HepG2 (cell line): ENCODE measurements around the gene SRSF3. TPM values are rescaled to one million over a fixed set of nuclear protein-coding genes. Genes with fewer than 3 reads are reported as not detected.
A peak's percentile ranks its signal among the peaks of the same experiment; 100 is the strongest.

Source experiments
- AGO2 ChIP-seq: fragments of 200-400 bp; formaldehyde crosslinking; optimal IDR thresholded peaks from 2 replicates; pipeline ENCODE3; 2017; ENCODE audit warnings: mild to moderate bottlenecking, low read depth, low read length, moderate library complexity
- ATM ChIP-seq: fragments of 450-650 bp; IDR thresholded peaks from 2 replicates; pipeline ENCODE4 v1.7.1; 2017; ENCODE audit warnings: mild to moderate bottlenecking, borderline replicate concordance
- DBP ChIP-seq: sonication (generic); formaldehyde crosslinking; IDR thresholded peaks from 2 replicates; pipeline ENCODE4 v1.4.0; 2020; ENCODE audit warnings: missing genetic modification reagents; ENCODE audit errors: not compliant biosample characterization
- FIP1L1 ChIP-seq: fragments of 200-400 bp; formaldehyde crosslinking; IDR thresholded peaks from 2 replicates; pipeline ENCODE4 v1.6.1; 2018; ENCODE audit warnings: low read depth, mild to moderate bottlenecking, low read length, moderate library complexity, borderline replicate concordance; ENCODE audit not compliant: insufficient read depth
- FOXM1 ChIP-seq: sonication (generic); formaldehyde crosslinking; IDR thresholded peaks from 2 replicates; pipeline ENCODE4 v1.5.0; 2020; ENCODE audit warnings: missing genetic modification reagents
- HES4 ChIP-seq: sonication (generic); formaldehyde crosslinking; IDR thresholded peaks from 2 replicates; pipeline ENCODE4 v1.9.0; 2021; ENCODE audit warnings: mild to moderate bottlenecking, missing genetic modification reagents, borderline replicate concordance
- NFRKB ChIP-seq: fragments of 450-650 bp; IDR thresholded peaks from 2 replicates; pipeline ENCODE4 v1.6.1; 2017
- RBAK ChIP-seq: sonication (generic); formaldehyde crosslinking; IDR thresholded peaks from 2 replicates; pipeline ENCODE4 v1.5.1; 2020; ENCODE audit warnings: mild to moderate bottlenecking, missing genetic modification reagents
- REST ChIP-seq, 2 experiments: IDR thresholded peaks; 2 replicates each; pipeline ENCODE4 v1.6.1; 2011 to 2012; ENCODE audit warnings: low read length in 2 of 2, borderline replicate concordance in 1 of 2, low read depth in 1 of 2, mild to moderate bottlenecking in 1 of 2, moderate library complexity in 1 of 2
- RFXAP ChIP-seq: sonication (generic); formaldehyde crosslinking; IDR thresholded peaks from 2 replicates; pipeline ENCODE4 v1.4.0; 2020; ENCODE audit warnings: missing genetic modification reagents, borderline replicate concordance
- SNAI1 ChIP-seq: sonication (generic); formaldehyde crosslinking; IDR thresholded peaks from 2 replicates; pipeline ENCODE4 v1.5.0; 2020; ENCODE audit warnings: mild to moderate bottlenecking, missing genetic modification reagents, borderline replicate concordance
- ZBTB39 ChIP-seq: sonication (generic); formaldehyde crosslinking; IDR thresholded peaks from 2 replicates; pipeline ENCODE4 v1.5.0; 2020; ENCODE audit warnings: missing genetic modification reagents
- ZBTB7B ChIP-seq: sonication (generic); formaldehyde crosslinking; IDR thresholded peaks from 2 replicates; pipeline ENCODE4 v1.4.0; 2020; ENCODE audit warnings: missing genetic modification reagents
- ZNF180 ChIP-seq: sonication (generic); formaldehyde crosslinking; IDR thresholded peaks from 2 replicates; pipeline ENCODE4 v1.4.0; 2020; ENCODE audit warnings: low read depth, missing genetic modification reagents, borderline replicate concordance
- ZNF350 ChIP-seq: sonication (generic); formaldehyde crosslinking; IDR thresholded peaks from 2 replicates; pipeline ENCODE4 v1.4.0; 2020; ENCODE audit warnings: mild to moderate bottlenecking, low read depth, missing genetic modification reagents, borderline replicate concordance
- ZNF383 ChIP-seq: sonication (generic); formaldehyde crosslinking; IDR thresholded peaks from 2 replicates; pipeline ENCODE4 v1.4.0; 2020; ENCODE audit warnings: missing genetic modification reagents, mild to moderate bottlenecking, borderline replicate concordance
- ZNF430 ChIP-seq: sonication (generic); formaldehyde crosslinking; IDR thresholded peaks from 2 replicates; pipeline ENCODE4 v1.9.0; 2021; ENCODE audit warnings: mild to moderate bottlenecking, missing genetic modification reagents
- ZNF460 ChIP-seq: sonication (generic); formaldehyde crosslinking; IDR thresholded peaks from 2 replicates; pipeline ENCODE4 v1.5.1; 2020; ENCODE audit warnings: missing genetic modification reagents, mild to moderate bottlenecking, borderline replicate concordance
- ZNF580 ChIP-seq: IDR thresholded peaks from 2 replicates; pipeline ENCODE4 v1.6.1; 2016; ENCODE audit warnings: low read depth, borderline replicate concordance
- ZNF691 ChIP-seq: sonication (generic); formaldehyde crosslinking; IDR thresholded peaks from 2 replicates; pipeline ENCODE4 v1.4.0; 2020; ENCODE audit warnings: missing genetic modification reagents, low read depth, mild to moderate bottlenecking, borderline replicate concordance
- ZNF709 ChIP-seq: sonication (generic); formaldehyde crosslinking; IDR thresholded peaks from 2 replicates; pipeline ENCODE4 v1.5.0; 2020; ENCODE audit warnings: mild to moderate bottlenecking, missing genetic modification reagents
- ZNF749 ChIP-seq: sonication (generic); formaldehyde crosslinking; IDR thresholded peaks from 2 replicates; pipeline ENCODE4 v1.8.0; 2022; ENCODE audit warnings: mild to moderate bottlenecking, missing genetic modification reagents, moderate library complexity, borderline replicate concordance
- ZSCAN9 ChIP-seq: IDR thresholded peaks from 2 replicates; pipeline ENCODE4 v1.6.1; 2016; ENCODE audit warnings: borderline replicate concordance
- polyA plus RNA-seq, 8 experiments: library from polyadenylated mRNA; depleted of rRNA in 3 of 8; stranded (reverse) in 7 of 8; unstranded in 1 of 8; fragments of >200 nt; fragmentation: Illumina TruSeq in 4 of 8; extraction: Trizol in 4 of 8; gene quantifications; 2 replicates each; pipeline versions ENCODE4 v1.2.1 to v1.2.3, GENCODE V29; 2011 to 2016; ENCODE audit warnings: low read depth in 4 of 8, missing spikeins in 1 of 8, mixed read lengths in 1 of 8; ENCODE audit not compliant: insufficient read depth in 1 of 8
- total RNA-seq, 5 experiments: library from RNA; depleted of rRNA; stranded (reverse); fragments of >200 nt; fragmentation: Illumina TruSeq; extraction: Trizol; gene quantifications; 2 replicates each; pipeline ENCODE4 v1.2.3, GENCODE V29; 2016; ENCODE audit warnings: low read depth in 1 of 5

SRSF3 gene
- total and polyA plus RNA-seq, 2 of the 13 experiments (the other 11 are each of a cell fraction or from before 2014, with no cell fraction given): 206 to 684 TPM

- TF ChIP-seq ZNF180 (CRISPR knock-in tag): 0 out of 2 replicates have a peak, but pooled peaks have one; percentile 67
- TF ChIP-seq FIP1L1: no peak
- no peak for TF ChIP-seq REST (IDR thresholded peaks at IDR 0.05; ENCODE audit: borderline replicate concordance in 1 of 2, low read depth in 1 of 2, low read length in 2 of 2)
- TF ChIP-seq RBAK (CRISPR knock-in tag): no peak
- no peak for TF ChIP-seq RFXAP (CRISPR knock-in tag)
- no peak for TF ChIP-seq SNAI1 (CRISPR knock-in tag)
- no peak for TF ChIP-seq HES4 (CRISPR knock-in tag)
- TF ChIP-seq ZBTB7B (CRISPR knock-in tag): no peak
- TF ChIP-seq ZNF580 (CRISPR knock-in tag): no peak
- no peak for TF ChIP-seq ZNF709 (CRISPR knock-in tag)
- 0 out of 2 replicates have a peak, but pooled peaks have one; percentile 6 for TF ChIP-seq ZNF460 (CRISPR knock-in tag)
- no peak for TF ChIP-seq ZSCAN9 (CRISPR knock-in tag)
- TF ChIP-seq ZBTB39: no peak; the same call in 1 of the 2 replicates
- TF ChIP-seq AGO2: no peak
- no peak for TF ChIP-seq ZNF350 (CRISPR knock-in tag)
- no peak for TF ChIP-seq NFRKB
- no peak for TF ChIP-seq ZNF383 (CRISPR knock-in tag)
- no peak for TF ChIP-seq ZNF749 (CRISPR knock-in tag)
- no peak for TF ChIP-seq ATM
- no peak for TF ChIP-seq ZNF691
- no peak for TF ChIP-seq FOXM1 (CRISPR knock-in tag)
- 0 out of 2 replicates have a peak, but pooled peaks have one; percentile 48 for TF ChIP-seq ZNF430 (CRISPR knock-in tag)
- no peak for TF ChIP-seq DBP (CRISPR knock-in tag)
These were observed 563 bp upstream of the SRSF3 start (continued) for GRCh38 chr6:36593569-36594028.
